Panc1 (cell line): ENCODE data around the gene NHLRC2. TPM values are rescaled to one million over a fixed set of nuclear protein-coding genes. Genes with fewer than 3 reads are reported as not detected.
A peak's percentile ranks its signal among the peaks of the same experiment; 100 is the strongest.

Source experiments
- ATAC-seq: fragments of 200-7000 bp; cut with Tn5 transposase; 2 replicates; pipeline ENCODE4 v1.9.1; 2020; ENCODE audit warnings: mild to moderate bottlenecking, moderate library complexity
- BruUV-seq: library from RNA; stranded (reverse); fragments of 400-500 nt; replicated peaks from 2 replicates; lab custom pipeline; 2021; lab: Mats Ljungman, UMichigan
- CTCF ChIA-PET: fragments of 300-600 bp; sonication (Branson Sonifier 250); formaldehyde crosslinking; loops from one replicate; lab custom pipeline; 2022; ENCODE audit warnings: antibody characterized with exemption; lab: Charles Lee
- POLR2A ChIA-PET: fragments of 300-600 bp; sonication (Branson Sonifier 250); formaldehyde crosslinking; loops from one replicate; lab custom pipeline; 2022; ENCODE audit warnings: antibody characterized with exemption; lab: Charles Lee
- DNase-seq: peaks from one replicate; pipeline ENCODE4 v3.0.0-alpha.2; 2010; ENCODE audit warnings: low read depth, low spot score
- H3K27ac ChIP-seq: 2 replicates; pipeline ENCODE4 v1.5.1; 2011; ENCODE audit warnings: mild to moderate bottlenecking, low read length, inconsistent platforms
- H3K27me3 ChIP-seq: fragments of 200-500 bp; sonication (Bioruptor generic); 2 replicates; pipeline ENCODE4 v1.6.0; 2014; ENCODE audit warnings: low read length, inconsistent platforms; ENCODE audit not compliant: control insufficient read depth, insufficient read depth
- H3K36me3 ChIP-seq: fragments of 200-500 bp; sonication (Bioruptor generic); 2 replicates; pipeline ENCODE4 v1.5.1; 2014; ENCODE audit warnings: inconsistent platforms, mild to moderate bottlenecking, low read length, moderate library complexity; ENCODE audit not compliant: control insufficient read depth, insufficient read depth
- H3K4me1 ChIP-seq: 2 replicates; pipeline ENCODE4 v1.5.1; 2011; ENCODE audit warnings: inconsistent platforms, mild to moderate bottlenecking, low read length, moderate library complexity; ENCODE audit not compliant: control insufficient read depth, insufficient read depth
- H3K4me3 ChIP-seq, 2 experiments: 2 replicates each; pipeline ENCODE4 v1.5.1; 2011 to 2012; ENCODE audit warnings: low read depth in 2 of 2, low read length in 2 of 2, mild to moderate bottlenecking in 2 of 2, inconsistent platforms in 1 of 2, moderate library complexity in 1 of 2
- H3K9me3 ChIP-seq: fragments of 200-500 bp; sonication (Bioruptor generic); 2 replicates; pipeline ENCODE4 v1.5.1; 2014; ENCODE audit warnings: low read depth, mild to moderate bottlenecking, inconsistent platforms, low read length, moderate library complexity; ENCODE audit not compliant: control insufficient read depth, insufficient read depth
- POLR2AphosphoS5 ChIP-seq: IDR thresholded peaks from 2 replicates; pipeline ENCODE4 v1.6.1; 2012; ENCODE audit warnings: mild to moderate bottlenecking, low read depth, low read length, moderate library complexity
- REST ChIP-seq, 2 experiments: IDR thresholded peaks; 2 replicates each; pipeline ENCODE4 v1.6.1; 2011 to 2012; ENCODE audit warnings: low read depth in 2 of 2, control low read depth in 1 of 2, low read length in 1 of 2, mild to moderate bottlenecking in 1 of 2, moderate library complexity in 1 of 2; ENCODE audit not compliant: insufficient read depth in 1 of 2
- SIN3A ChIP-seq: IDR thresholded peaks from 2 replicates; pipeline ENCODE4 v1.6.1; 2012; ENCODE audit warnings: low read depth, mild to moderate bottlenecking, low read length, moderate library complexity, borderline replicate concordance; ENCODE audit not compliant: insufficient read depth
- TCF7L2 ChIP-seq: IDR thresholded peaks from 2 replicates; pipeline ENCODE4 v1.6.1; 2011; ENCODE audit warnings: mild to moderate bottlenecking, low read depth, low read length, inconsistent platforms
- in situ Hi-C: cut with HindIII; loops from 2 replicates; pipeline ENCODE4 v1.10.0; 2016; ENCODE audit warnings: low sequenced_read_pairs, low pct_unique_long_range_greater_than_20kb
- intact Hi-C: fragments of 100-400 bp; cut with micrococcal nuclease; formaldehyde crosslinking; loops from one replicate; pipeline ENCODE4 v1.10.0; 2022; ENCODE audit not compliant: unreplicated experiment
- total RNA-seq: library from RNA; stranded (reverse); gene quantifications from one replicate; pipeline ENCODE4 v1.2.1, GENCODE V29; 2021; ENCODE audit not compliant: unreplicated experiment
- TF ChIP-seq, protein P1 (sequence below): fragments of 450-650 bp; IDR thresholded peaks from 2 replicates; pipeline ENCODE4 v1.5.1; 2017; ENCODE audit warnings: mild to moderate bottlenecking

Gene NHLRC2
- total RNA-seq, 1 experiment from 2014 or later, result 47.3 TPM

DNA sequence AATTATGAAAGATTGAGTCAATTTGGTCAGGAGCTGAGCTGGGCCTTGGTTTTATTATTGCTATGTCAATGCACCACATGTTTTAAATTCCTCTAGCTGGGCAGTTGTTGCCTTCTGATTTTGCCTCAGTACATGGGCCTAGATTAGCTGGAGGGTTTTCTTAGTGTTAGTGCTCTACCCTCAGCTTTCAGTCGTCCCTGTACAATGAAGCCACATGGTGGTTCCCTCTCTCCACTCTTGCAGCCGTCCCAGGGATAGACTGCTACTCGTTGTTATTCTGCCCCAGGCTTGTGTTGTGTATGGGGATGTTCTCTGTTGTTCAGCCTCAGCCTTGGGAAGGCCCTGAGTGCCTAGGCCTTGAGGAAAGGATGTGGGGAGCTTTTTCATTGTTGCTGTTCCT lies 37.0 kb downstream of the NHLRC2 start:
- CTCF ChIA-PET, result interaction anchor here (0.9 kb wide), 1 partner anchor 187 kb away, joined by 4 read pairs; no protein-coding TSS in a partner anchor

DNA sequence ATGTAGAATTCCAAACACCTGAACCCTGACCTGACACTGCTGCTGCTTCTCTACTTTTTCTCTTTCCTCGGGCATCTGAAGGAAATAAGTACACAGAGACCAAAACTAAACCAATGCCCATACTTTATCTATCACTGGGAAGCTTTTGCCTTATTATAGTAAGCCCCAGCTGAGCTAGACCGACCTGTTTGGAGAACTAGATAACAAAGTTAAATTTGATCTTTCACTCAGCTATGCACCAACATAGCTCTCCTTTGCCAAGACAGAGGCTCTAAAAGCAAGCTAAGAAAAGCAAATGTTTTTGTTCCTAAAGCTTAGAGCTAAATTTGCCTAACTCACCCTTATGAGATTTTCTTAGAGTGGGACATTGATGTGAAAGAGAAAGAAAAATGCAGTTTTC lies 39.1 kb downstream of the NHLRC2 start:
- Histone ChIP-seq H3K36me3 (peaks cover 2% of the 10 kb centered on the region; the same call in 1 of the 2 replicates), H3K4me3 (no peak overlapping the region), H3K9me3 (no peaks in the 10 kb centered on the region), H3K4me1 (peaks cover 12% of the 10 kb centered on the region; the same call in 1 of the 2 replicates), H3K27me3 (no peaks in the 10 kb centered on the region), H3K27ac (peak overlapping the region; percentile 31; the same call in 1 of the 2 replicates)
- ChIA-PET POLR2A (interaction anchor here (0.6 kb wide), 1 partner anchor 585 kb away, joined by 6 read pairs; no protein-coding TSS in a partner anchor), CTCF (interaction anchor here (0.6 kb wide), 1 partner anchor 195 kb away, joined by 3 read pairs; no protein-coding TSS in a partner anchor)
- TSS peak; percentile 12 for BruUV-seq
- TF ChIP-seq SIN3A (no peak), REST (IDR thresholded peaks at IDR 0.05; ENCODE audit: insufficient read depth in 1 of 2, low read depth in 2 of 2, low read length in 1 of 2) (no peak), TCF7L2 (no peak)
- intact Hi-C loops, result no loop called here
- DNase-seq (no peak), ATAC-seq (no peak)
- in situ Hi-C loops, result no loop called here

More for the DNA sequence above, 37.0 kb downstream of the NHLRC2 start:
- intact Hi-C loops, result no loop called here
- ATAC-seq (peak; percentile 78), DNase-seq (no peak)
- Histone ChIP-seq H3K36me3 (no peaks in the 10 kb centered on the region), H3K27ac (no peak overlapping the region; the same call in 1 of the 2 replicates), H3K9me3 (no peaks in the 10 kb centered on the region), H3K27me3 (no peaks in the 10 kb centered on the region), H3K4me1 (0 out of 2 replicates have a peak, but pooled peaks cover 3% of the 10 kb centered on the region), H3K4me3 (no peak overlapping the region)
- TF ChIP-seq SIN3A, result no peak
- TF ChIP-seq TCF7L2, result no peak
- TF ChIP-seq, protein P1, sequence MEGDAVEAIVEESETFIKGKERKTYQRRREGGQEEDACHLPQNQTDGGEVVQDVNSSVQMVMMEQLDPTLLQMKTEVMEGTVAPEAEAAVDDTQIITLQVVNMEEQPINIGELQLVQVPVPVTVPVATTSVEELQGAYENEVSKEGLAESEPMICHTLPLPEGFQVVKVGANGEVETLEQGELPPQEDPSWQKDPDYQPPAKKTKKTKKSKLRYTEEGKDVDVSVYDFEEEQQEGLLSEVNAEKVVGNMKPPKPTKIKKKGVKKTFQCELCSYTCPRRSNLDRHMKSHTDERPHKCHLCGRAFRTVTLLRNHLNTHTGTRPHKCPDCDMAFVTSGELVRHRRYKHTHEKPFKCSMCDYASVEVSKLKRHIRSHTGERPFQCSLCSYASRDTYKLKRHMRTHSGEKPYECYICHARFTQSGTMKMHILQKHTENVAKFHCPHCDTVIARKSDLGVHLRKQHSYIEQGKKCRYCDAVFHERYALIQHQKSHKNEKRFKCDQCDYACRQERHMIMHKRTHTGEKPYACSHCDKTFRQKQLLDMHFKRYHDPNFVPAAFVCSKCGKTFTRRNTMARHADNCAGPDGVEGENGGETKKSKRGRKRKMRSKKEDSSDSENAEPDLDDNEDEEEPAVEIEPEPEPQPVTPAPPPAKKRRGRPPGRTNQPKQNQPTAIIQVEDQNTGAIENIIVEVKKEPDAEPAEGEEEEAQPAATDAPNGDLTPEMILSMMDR, result peak; percentile 29; the same call in 1 of the 2 replicates
- POLR2A ChIA-PET, result interaction anchor here (0.5 kb wide), 1 partner anchor 150 kb away, joined by 3 read pairs; no protein-coding TSS in a partner anchor
- BruUV-seq, result no TSS peak
- in situ Hi-C loops, result no loop called here

DNA sequence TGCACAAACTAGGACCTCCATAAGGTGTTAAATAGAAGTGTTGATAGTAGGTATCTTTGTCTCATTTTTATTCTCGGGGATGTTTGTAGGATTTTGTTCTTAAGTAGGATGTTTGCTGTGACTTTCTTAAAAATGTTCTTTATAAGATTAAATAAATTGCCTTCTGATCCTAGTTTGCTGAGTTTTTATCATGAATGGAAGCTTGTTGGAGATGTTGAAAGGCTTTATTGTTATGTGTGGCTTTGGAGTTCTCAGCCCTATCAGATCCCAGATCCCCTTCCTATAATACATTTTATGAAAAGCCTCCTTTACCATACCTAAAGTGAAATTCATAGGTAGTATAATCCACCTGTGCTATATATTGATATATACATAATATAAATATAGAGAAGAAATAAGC lies 40.1 kb downstream of the NHLRC2 start:
- CTCF ChIA-PET, result no interaction called here
- peaks cover 16% of the 10 kb centered on the region; the same call in 1 of the 2 replicates for H3K4me1 ChIP-seq
- POLR2A ChIA-PET, result no interaction called here
- H3K9me3 ChIP-seq, result no peaks in the 10 kb centered on the region
- ATAC-seq, result no peak
- H3K4me3 ChIP-seq, result no peak overlapping the region
- peaks cover 4% of the 10 kb centered on the region; the same call in 1 of the 2 replicates for H3K36me3 ChIP-seq
- H3K27ac ChIP-seq, result no peak overlapping the region
- intact Hi-C loops (no loop called here), in situ Hi-C loops (no loop called here)
- H3K27me3 ChIP-seq, result no peaks in the 10 kb centered on the region
- TF ChIP-seq, protein P1, result no peak
- no peak for TF ChIP-seq SIN3A
- no peak for TF ChIP-seq POLR2AphosphoS5
- TF ChIP-seq TCF7L2, result no peak
- TF ChIP-seq REST (IDR thresholded peaks at IDR 0.05; ENCODE audit: insufficient read depth in 1 of 2, low read depth in 2 of 2, low read length in 1 of 2), result no peak
- no TSS peak for BruUV-seq
- DNase-seq, result no peak
